H1 (cell line): ENCODE results near the gene TDRD9. TPM values are rescaled to one million over a fixed set of nuclear protein-coding genes. Genes with fewer than 3 reads are reported as not detected.

Source experiments
- CTCF ChIA-PET: fragments of 300-600 bp; sonication (Branson Sonifier 250); formaldehyde crosslinking; loops from one replicate; lab custom pipeline; 2021; ENCODE audit not compliant: partially characterized antibody; lab: Charles Lee
- POLR2A ChIA-PET: fragments of 300-600 bp; sonication (Branson Sonifier 250); formaldehyde crosslinking; loops from one replicate; lab custom pipeline; 2021; ENCODE audit warnings: inconsistent platforms; ENCODE audit not compliant: partially characterized antibody; lab: Charles Lee
- DNase-seq, 2 experiments: peaks; one replicate each; pipeline versions ENCODE4 v3.0.0 to v3.0.0-alpha.2; 2010 to 2022; ENCODE audit warnings: low spot score in 2 of 2, low read depth in 1 of 2, mixed read lengths in 1 of 2
- FAIRE-seq: peaks from 2 replicates; lab custom pipeline; 2011; peaks lifted over from hg19 to GRCh38; lab: Jason Lieb, UNC
- H2AFZ ChIP-seq: 2 replicates; pipeline ENCODE4 v1.8.1; 2012; ENCODE audit warnings: low read length, inconsistent platforms
- H2AK5ac ChIP-seq: 2 replicates; pipeline ENCODE4 v1.6.1; 2013; ENCODE audit warnings: low read depth, low read length
- H2BK120ac ChIP-seq: replicated peaks from 2 replicates; pipeline ENCODE3; 2013; ENCODE audit warnings: low read depth, low read length, inconsistent platforms
- H2BK12ac ChIP-seq: 2 replicates; pipeline ENCODE4 v1.6.1; 2013; ENCODE audit warnings: low read depth, low read length
- H2BK15ac ChIP-seq: 2 replicates; pipeline ENCODE4 v1.6.1; 2013; ENCODE audit warnings: low read length
- H2BK20ac ChIP-seq: 2 replicates; pipeline ENCODE4 v1.6.1; 2013; ENCODE audit warnings: low read length
- H2BK5ac ChIP-seq: 2 replicates; pipeline ENCODE4 v1.6.1; 2013; ENCODE audit warnings: low read depth, low read length
- H3K14ac ChIP-seq: 2 replicates; pipeline ENCODE4 v1.6.1; 2013; ENCODE audit warnings: inconsistent platforms; ENCODE audit not compliant: insufficient read length
- H3K18ac ChIP-seq: 2 replicates; pipeline ENCODE4 v1.6.1; 2013; ENCODE audit warnings: low read length; ENCODE audit errors: extremely low read depth
- H3K23ac ChIP-seq: 2 replicates; pipeline ENCODE4 v1.6.1; 2013; ENCODE audit warnings: inconsistent platforms; ENCODE audit not compliant: insufficient read length
- H3K23me2 ChIP-seq: 2 replicates; pipeline ENCODE4 v1.6.1; 2013; ENCODE audit warnings: low read depth, low read length
- H3K27ac ChIP-seq: 2 replicates; pipeline ENCODE4 v1.6.1; 2011; ENCODE audit warnings: low read depth, low read length, inconsistent platforms
- H3K27me3 ChIP-seq, 4 experiments: replicated peaks in 1 of 4; 1 replicate in 1 of 4; 2 replicates in 3 of 4; pipeline versions ENCODE4 v1.6.1 to v1.8.1; 2011 to 2013; ENCODE audit warnings: low read length in 3 of 4, mild to moderate bottlenecking in 3 of 4, inconsistent platforms in 2 of 4, mixed read lengths in 2 of 4, moderate library complexity in 1 of 4; ENCODE audit not compliant: control insufficient read depth in 3 of 4, insufficient read depth in 3 of 4; ENCODE audit errors: extremely low read depth in 1 of 4
- H3K36me3 ChIP-seq, 4 experiments: 2 replicates each; pipeline versions ENCODE4 v1.6.1 to v1.8.1; 2011 to 2013; ENCODE audit warnings: mild to moderate bottlenecking in 4 of 4, low read length in 3 of 4, moderate library complexity in 2 of 4, control low read depth in 1 of 4, inconsistent platforms in 1 of 4; ENCODE audit not compliant: insufficient read depth in 4 of 4, control insufficient read depth in 2 of 4
- H3K4ac ChIP-seq: replicated peaks from 2 replicates; pipeline ENCODE3; 2013; ENCODE audit warnings: low read length, low read depth, mixed read lengths, inconsistent platforms; ENCODE audit not compliant: insufficient read length
- H3K4me1 ChIP-seq, 4 experiments: replicated peaks in 1 of 4; 1 replicate in 1 of 4; 2 replicates in 3 of 4; pipeline versions ENCODE4 v1.6.1 to v1.8.1; 2011 to 2013; ENCODE audit warnings: low read length in 3 of 4, inconsistent platforms in 2 of 4, mixed read lengths in 1 of 4; ENCODE audit not compliant: insufficient read depth in 4 of 4, control insufficient read depth in 3 of 4
- H3K4me2 ChIP-seq, 2 experiments: 2 replicates each; pipeline versions ENCODE4 v1.6.1 to v1.8.1; 2011 to 2013; ENCODE audit warnings: low read depth in 2 of 2, low read length in 2 of 2, control low read depth in 1 of 2, inconsistent platforms in 1 of 2, mild to moderate bottlenecking in 1 of 2; ENCODE audit not compliant: insufficient read depth in 1 of 2
- H3K4me3 ChIP-seq, 4 experiments: fragments of 200-600, 300-600 bp in 1 of 4; sonication (generic), shearing (Covaris generic), sonication (Bioruptor Twin) in 1 of 4; 2 replicates each; pipeline versions ENCODE4 v1.5.1 to v1.8.1; 2011 to 2016; ENCODE audit warnings: low read length in 4 of 4, low read depth in 3 of 4, control low read depth in 2 of 4, inconsistent platforms in 2 of 4, mild to moderate bottlenecking in 2 of 4, mixed read lengths in 1 of 4, moderate library complexity in 1 of 4; ENCODE audit not compliant: insufficient read depth in 2 of 4; ENCODE audit errors: extremely low read depth in 1 of 4
- H3K56ac ChIP-seq: replicated peaks from 2 replicates; pipeline ENCODE3; 2013; ENCODE audit warnings: low read depth, mild to moderate bottlenecking, mixed read lengths, low read length, inconsistent platforms; ENCODE audit not compliant: insufficient read length
- H3K79me1 ChIP-seq: 2 replicates; pipeline ENCODE4 v1.6.1; 2013; ENCODE audit warnings: low read depth, low read length, control low read depth
- H3K79me2 ChIP-seq, 2 experiments: 2 replicates each; pipeline versions ENCODE4 v1.6.1 to v1.8.1; 2012 to 2013; ENCODE audit warnings: low read length in 2 of 2, mild to moderate bottlenecking in 2 of 2, inconsistent platforms in 1 of 2; ENCODE audit not compliant: insufficient read depth in 2 of 2, control insufficient read depth in 1 of 2
- H3K9ac ChIP-seq, 4 experiments: replicated peaks in 1 of 4; 1 replicate in 1 of 4; 2 replicates in 3 of 4; pipeline versions ENCODE4 v1.6.1 to v1.8.1; 2011 to 2013; ENCODE audit warnings: low read depth in 3 of 4, low read length in 3 of 4, control low read depth in 2 of 4, mild to moderate bottlenecking in 2 of 4, moderate library complexity in 2 of 4, inconsistent platforms in 1 of 4; ENCODE audit errors: extremely low read depth in 1 of 4
- H3K9me3 ChIP-seq, 2 experiments: 2 replicates each; pipeline versions ENCODE4 v1.6.1 to v1.8.1; 2012 to 2013; ENCODE audit warnings: mild to moderate bottlenecking in 2 of 2, moderate library complexity in 2 of 2, control low read depth in 1 of 2, inconsistent platforms in 1 of 2, low read depth in 1 of 2, low read length in 1 of 2, mixed read lengths in 1 of 2; ENCODE audit not compliant: insufficient read depth in 2 of 2
- H4K20me1 ChIP-seq, 2 experiments: replicated peaks in 1 of 2; 2 replicates each; pipeline versions ENCODE3 to v1.8.1; 2011 to 2013; ENCODE audit warnings: inconsistent platforms in 2 of 2, low read length in 2 of 2, mild to moderate bottlenecking in 1 of 2; ENCODE audit not compliant: insufficient read depth in 2 of 2, control insufficient read depth in 1 of 2
- H4K5ac ChIP-seq: 2 replicates; pipeline ENCODE4 v1.6.1; 2013; ENCODE audit warnings: low read length, low read depth, mixed read lengths, inconsistent platforms; ENCODE audit not compliant: insufficient read length
- H4K8ac ChIP-seq: 2 replicates; pipeline ENCODE4 v1.8.0; 2013; ENCODE audit warnings: mild to moderate bottlenecking, moderate library complexity, low read length, inconsistent platforms; ENCODE audit not compliant: insufficient read depth; ENCODE audit errors: extremely low read depth
- H4K91ac ChIP-seq: replicated peaks from 2 replicates; pipeline ENCODE3; 2013; ENCODE audit warnings: low read length, mixed read lengths, inconsistent platforms; ENCODE audit not compliant: insufficient read length
- ASH2L ChIP-seq: fragments of 200-600, 300-600 bp; sonication (generic); IDR thresholded peaks from one replicate; pipeline ENCODE4 v1.7.1; 2017; ENCODE audit warnings: low read length
- BRCA1 ChIP-seq: IDR thresholded peaks from 2 replicates; pipeline ENCODE4 v1.6.1; 2012; ENCODE audit warnings: low read depth, low read length, improper control_type of control experiment
- EGR1 ChIP-seq: IDR thresholded peaks from 2 replicates; pipeline ENCODE4 v1.6.1; 2011; ENCODE audit warnings: low read depth, low read length, borderline replicate concordance
- EP300 ChIP-seq, 2 experiments: IDR thresholded peaks; 1 replicate in 1 of 2; 2 replicates in 1 of 2; pipeline ENCODE4 v1.6.1; 2011 to 2012; ENCODE audit warnings: low read depth in 2 of 2, low read length in 2 of 2, mild to moderate bottlenecking in 2 of 2, borderline replicate concordance in 1 of 2, inconsistent platforms in 1 of 2, moderate library complexity in 1 of 2
- JUN ChIP-seq: IDR thresholded peaks from 2 replicates; pipeline ENCODE4 v1.6.1; 2011; ENCODE audit warnings: low read depth, mild to moderate bottlenecking, improper control_type of control experiment, low read length
- KDM1A ChIP-seq: fragments of 200-600, 300-600 bp; sonication (generic); IDR thresholded peaks from 2 replicates; pipeline ENCODE4 v1.7.1; 2016; ENCODE audit warnings: mild to moderate bottlenecking, low read length, borderline replicate concordance
- KDM4A ChIP-seq: IDR thresholded peaks from one replicate; pipeline ENCODE4 v1.7.1; 2012; ENCODE audit warnings: low read depth, mild to moderate bottlenecking, moderate library complexity, low read length, inconsistent platforms; ENCODE audit not compliant: severe bottlenecking
- NANOG ChIP-seq: IDR thresholded peaks from 2 replicates; pipeline ENCODE4 v1.6.1; 2011; ENCODE audit warnings: low read length, low read depth, mild to moderate bottlenecking, inconsistent platforms; ENCODE audit not compliant: insufficient read depth, poor library complexity, severe bottlenecking
- RBBP5 ChIP-seq: IDR thresholded peaks from 2 replicates; pipeline ENCODE4 v1.7.1; 2012; ENCODE audit warnings: low read depth, mild to moderate bottlenecking, inconsistent platforms, low read length, moderate library complexity, borderline replicate concordance
- SIX5 ChIP-seq: IDR thresholded peaks from 2 replicates; pipeline ENCODE4 v1.6.1; 2011; ENCODE audit warnings: mild to moderate bottlenecking, low read depth, low read length
- SRF ChIP-seq: IDR thresholded peaks from 2 replicates; pipeline ENCODE4 v1.6.1; 2011; ENCODE audit warnings: mild to moderate bottlenecking, low read depth, low read length, moderate library complexity
- WGBS, 2 experiments: shearing (Covaris generic) in 1 of 2; methylation state at CpG; one replicate each; pipeline versions ENCODE4 v1.1.6 to v1.1.7; 2013 to 2015; ENCODE audit warnings: low lambda C conversion rate in 2 of 2, mixed read lengths in 2 of 2, inconsistent platforms in 1 of 2, low coverage in 1 of 2, missing lambda C conversion rate in 1 of 2; ENCODE audit not compliant: insufficient replicate concordance in 2 of 2, insufficient coverage in 1 of 2, insufficient read length in 1 of 2; ENCODE audit errors: extremely low coverage in 1 of 2, missing lambda C conversion rate in 1 of 2; 5-methylcytosine and 5-hydroxymethylcytosine counted together
- polyA plus RNA-seq, 7 experiments: library from polyadenylated mRNA; depleted of rRNA in 3 of 7; stranded (reverse) in 5 of 7; unstranded in 2 of 7; fragments of >200 nt in 5 of 7; fragments of 200-250 nt in 2 of 7; gene quantifications; 1 replicate in 5 of 7; 2 replicates in 1 of 7; 4 replicates in 1 of 7; pipeline versions ENCODE4 v1.2.1 to v1.2.3, GENCODE V29; 2011 to 2013; ENCODE audit warnings: missing spikeins in 2 of 7, mixed read lengths in 2 of 7
- total RNA-seq: library from RNA; stranded (reverse); fragmentation: NEBNext Ultra II Directional; extraction: Animal tissue kit (Norgen Biotek cat#: 25700); gene quantifications from 2 replicates; pipeline ENCODE4 v1.2.1, GENCODE V29; 2021

Gene TDRD9
- total and polyA plus RNA-seq, 2 of the 8 experiments (the other 6 are each of a cell fraction or from before 2014, with no cell fraction given), result not detected

DNA sequence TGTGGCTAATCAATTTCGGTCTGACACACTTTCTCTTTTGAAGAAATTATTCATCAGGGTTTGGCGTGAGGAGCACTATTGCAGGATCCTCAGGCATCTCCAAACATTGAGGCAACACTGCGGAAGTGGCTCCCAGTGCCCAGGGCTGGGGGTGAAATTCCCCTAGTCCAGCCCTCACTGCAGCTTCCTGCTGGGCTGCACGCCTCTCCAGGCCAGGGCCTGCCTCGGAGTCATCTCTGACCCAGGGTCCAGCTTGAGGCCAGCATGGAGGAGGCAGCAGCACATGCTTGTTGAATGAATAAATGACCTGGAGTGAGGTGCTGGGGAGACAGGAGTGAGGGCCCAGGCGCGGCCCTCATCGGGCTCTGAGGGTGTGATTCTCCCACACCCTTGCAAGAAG, 36.0 kb upstream of the TDRD9 start:
- CTCF ChIA-PET, result interaction anchor here (0.6 to 1.5 kb wide), 3 partner anchors 13 to 28 kb away, joined by 3 to 4 read pairs (median 3); no protein-coding TSS in a partner anchor
- no peak for FAIRE-seq
- H3K27me3 ChIP-seq, result no peaks in the 10 kb centered on the region
- TF ChIP-seq SRF, result no peak
- TF ChIP-seq BRCA1, result no peak
- TF ChIP-seq JUN, result no peak
- TF ChIP-seq NANOG, result no peak
- TF ChIP-seq EP300 (IDR thresholded peaks at IDR 0.05; ENCODE audit: borderline replicate concordance in 1 of 2, low read depth in 2 of 2, low read length in 2 of 2), result no peak
- no peak for TF ChIP-seq RBBP5
- TF ChIP-seq KDM1A, result no peak
- TF ChIP-seq SIX5, result no peak
- TF ChIP-seq EGR1, result no peak
- no peak for TF ChIP-seq KDM4A
- TF ChIP-seq ASH2L, result no peak
- TF ChIP-seq, all 59 proteins: peak for 0
- Histone ChIP-seq H4K91ac (no peak overlapping the region), H2AFZ (no peak overlapping the region), H2BK120ac (no peak overlapping the region), H3K79me2 (no peaks in the 10 kb centered on the region), H3K23me2 (no peaks in the 10 kb centered on the region), H2BK12ac (no peak overlapping the region), H2BK5ac (no peak overlapping the region), H3K36me3 (no peaks in the 10 kb centered on the region), H2BK15ac (no peak overlapping the region), H3K14ac (no peak overlapping the region), H4K8ac (no peak overlapping the region), H2AK5ac (no peak overlapping the region), H3K4me3 (no peak overlapping the region), H3K23ac (no peak overlapping the region), H4K5ac (no peak overlapping the region), H4K20me1 (peaks cover 0 to 2% of the 10 kb centered on the region in 2 experiments), H3K9me3 (peaks cover 0 to 3% of the 10 kb centered on the region in 2 experiments; a peak in 1 of 4 replicates), H3K4me2 (no peak overlapping the region), H2BK20ac (no peak overlapping the region), H3K56ac (no peak overlapping the region), H3K79me1 (no peaks in the 10 kb centered on the region), H3K4me1 (peaks cover 0 to 2% (median 0%) of the 10 kb centered on the region in 4 experiments; a peak in 1 of 7 replicates), H3K4ac (no peak overlapping the region), H3K18ac (no peak overlapping the region), H3K27ac (no peak overlapping the region), H3K9ac (no peak overlapping the region)
- WGBS, 2 experiments, result 97% methylated on average over 8 of the region's 8 CpGs; no CpG with 5 or more reads in 1 of the 2 experiments
- POLR2A ChIA-PET, result no interaction called here
- no peak for DNase-seq
